Liver (tissue), 9 donors: ENCODE measurements around the gene UTS2R. TPM values are rescaled to one million over a fixed set of nuclear protein-coding genes. Genes with fewer than 3 reads are reported as not detected.

Experiments
- DNase-seq: peaks from one replicate; pipeline ENCODE4 v3.0.0-alpha.2; 2017; ENCODE audit warnings: low spot score
- H3K27ac ChIP-seq, 2 donors: one replicate each; pipeline ENCODE4 v1.7.0; 2013; ENCODE audit warnings: inconsistent platforms in 2 of 2, low read length in 2 of 2, control low read depth in 1 of 2, low read depth in 1 of 2, mild to moderate bottlenecking in 1 of 2
- H3K27me3 ChIP-seq, 4 donors: one replicate each; pipeline versions ENCODE4 v1.6.1 to v1.7.0; 2013; ENCODE audit warnings: low read length in 3 of 4, inconsistent platforms in 1 of 4, mild to moderate bottlenecking in 1 of 4, moderate library complexity in 1 of 4; ENCODE audit not compliant: control insufficient read depth in 4 of 4, insufficient read depth in 4 of 4
- H3K36me3 ChIP-seq, 4 donors: one replicate each; pipeline versions ENCODE4 v1.6.1 to v1.7.0; 2013; ENCODE audit warnings: low read length in 3 of 4, mild to moderate bottlenecking in 3 of 4, low read depth in 1 of 4, moderate library complexity in 1 of 4; ENCODE audit not compliant: control insufficient read depth in 4 of 4, insufficient read depth in 3 of 4
- H3K4me1 ChIP-seq, 4 donors: one replicate each; pipeline versions ENCODE4 v1.6.1 to v1.7.0; 2013; ENCODE audit warnings: low read length in 3 of 4, mild to moderate bottlenecking in 3 of 4, moderate library complexity in 1 of 4; ENCODE audit not compliant: control insufficient read depth in 4 of 4, insufficient read depth in 4 of 4
- H3K4me3 ChIP-seq, 3 donors: one replicate each; pipeline versions ENCODE4 v1.6.1 to v1.7.0; 2013; ENCODE audit warnings: low read length in 3 of 3, control low read depth in 1 of 3, low read depth in 1 of 3, mild to moderate bottlenecking in 1 of 3
- H3K9ac ChIP-seq, 2 donors: one replicate each; pipeline ENCODE4 v1.7.0; 2013; ENCODE audit warnings: low read length in 2 of 2, mild to moderate bottlenecking in 2 of 2, moderate library complexity in 2 of 2, control low read depth in 1 of 2, low read depth in 1 of 2
- H3K9me3 ChIP-seq, 4 donors: one replicate each; pipeline versions ENCODE4 v1.6.1 to v1.7.0; 2013; ENCODE audit warnings: low read length in 3 of 4; ENCODE audit not compliant: control insufficient read depth in 4 of 4
- CTCF ChIP-seq: fragments of 150-350 bp; IDR thresholded peaks from 2 replicates; pipeline ENCODE4 v1.5.1; 2017; ENCODE audit warnings: improper control_type of control experiment, low read depth, low read length; ENCODE audit not compliant: missing input control
- FOXA1 ChIP-seq: IDR thresholded peaks from 2 replicates; pipeline ENCODE4 v1.6.1; 2016; ENCODE audit warnings: antibody characterized with exemption
- FOXA2 ChIP-seq: IDR thresholded peaks from 2 replicates; pipeline ENCODE4 v1.6.1; 2016; ENCODE audit warnings: antibody characterized with exemption
- GABPA ChIP-seq, 2 donors: IDR thresholded peaks in 1 of 2; conservative IDR thresholded peaks in 1 of 2; 2 replicates each; pipeline ENCODE4 v1.6.1; 2016; ENCODE audit warnings: antibody characterized with exemption in 2 of 2, mild to moderate bottlenecking in 1 of 2, moderate library complexity in 1 of 2
- HNF4A ChIP-seq, 2 donors: conservative IDR thresholded peaks; 2 replicates each; pipeline ENCODE4 v1.6.1; 2016; ENCODE audit warnings: antibody characterized with exemption in 2 of 2, mild to moderate bottlenecking in 2 of 2
- HNF4G ChIP-seq: IDR thresholded peaks from 2 replicates; pipeline ENCODE4 v1.6.1; 2016; ENCODE audit warnings: antibody characterized with exemption
- JUND ChIP-seq, 2 donors: IDR thresholded peaks; 2 replicates each; pipeline ENCODE4 v1.6.1; 2016; ENCODE audit warnings: antibody characterized with exemption in 2 of 2
- NR2F2 ChIP-seq: IDR thresholded peaks from 2 replicates; pipeline ENCODE4 v1.6.1; 2016; ENCODE audit warnings: antibody characterized with exemption
- RAD21 ChIP-seq, 2 donors: IDR thresholded peaks; 2 replicates each; pipeline ENCODE4 v1.6.1; 2016; ENCODE audit warnings: antibody characterized with exemption in 2 of 2, mild to moderate bottlenecking in 2 of 2
- REST ChIP-seq: IDR thresholded peaks from 2 replicates; pipeline ENCODE4 v1.6.1; 2016; ENCODE audit warnings: antibody characterized with exemption, mild to moderate bottlenecking
- RXRA ChIP-seq, 2 donors: IDR thresholded peaks; 2 replicates each; pipeline ENCODE4 v1.6.1; 2017 to 2018; ENCODE audit warnings: antibody characterized with exemption in 2 of 2, mild to moderate bottlenecking in 1 of 2
- SP1 ChIP-seq: IDR thresholded peaks from 2 replicates; pipeline ENCODE4 v1.6.1; 2018; ENCODE audit warnings: antibody characterized with exemption, mild to moderate bottlenecking
- TAF1 ChIP-seq: conservative IDR thresholded peaks from 2 replicates; pipeline ENCODE4 v1.6.1; 2016; ENCODE audit warnings: antibody characterized with exemption, mild to moderate bottlenecking
- YY1 ChIP-seq: IDR thresholded peaks from 2 replicates; pipeline ENCODE4 v1.6.1; 2016; ENCODE audit warnings: antibody characterized with exemption, mild to moderate bottlenecking
- WGBS: extraction: QIAGEN DNeasy Blood & Tissue Kit; methylation state at CpG from one replicate; pipeline ENCODE4 v1.1.7; 2013; 5-methylcytosine and 5-hydroxymethylcytosine counted together
- polyA plus RNA-seq, 2 donors: library from polyadenylated mRNA; stranded (reverse) in 1 of 2; unstranded in 1 of 2; fragments of 200-250 nt in 1 of 2; fragments of >200 nt in 1 of 2; fragmentation: Nextera tagmentation in 1 of 2; extraction: Ambion mirVana in 1 of 2; gene quantifications; one replicate each; pipeline versions ENCODE4 v1.2.1 to v1.2.3, GENCODE V29; 2013 to 2015
- total RNA-seq, 2 donors: library from RNA; depleted of rRNA; stranded (reverse); fragments of >200 nt; gene quantifications; one replicate each; pipeline ENCODE4 v1.2.3, GENCODE V29; 2014
- TF ChIP-seq, protein P1 (sequence below): IDR thresholded peaks from 2 replicates; pipeline ENCODE4 v1.6.1; 2016; ENCODE audit warnings: antibody characterized with exemption
- TF ChIP-seq, protein P2 (sequence below): IDR thresholded peaks from 2 replicates; pipeline ENCODE4 v1.6.1; 2016; ENCODE audit warnings: antibody characterized with exemption
- TF ChIP-seq, protein P3 (sequence below): IDR thresholded peaks from 2 replicates; pipeline ENCODE4 v1.6.1; 2016; ENCODE audit warnings: antibody characterized with exemption
- donor health status: healthy.
- donor health status: healthy.
- donor health status: healthy.
- donor health status: healthy.
- donor health status: healthy.

Gene UTS2R
- total and polyA plus RNA-seq, 4 donors = not detected

GRCh38 chr17:82377924-82378740 is 6.6 kb downstream of the UTS2R start:
- no peak overlapping the region for H3K27ac ChIP-seq
- TF ChIP-seq HNF4A (conservative IDR thresholded peaks at IDR 0.05) (no peak), GABPA (IDR thresholded peaks at IDR 0.05 in 1 of 2, conservative IDR thresholded peaks at IDR 0.05 in 1 of 2) (no peak), RXRA (IDR thresholded peaks at IDR 0.05) (no peak), TAF1 (no peak), RAD21 (IDR thresholded peaks at IDR 0.05) (no peak), JUND (IDR thresholded peaks at IDR 0.05) (no peak), SP1 (no peak), NR2F2 (no peak), FOXA1 (no peak)
- TF ChIP-seq, protein P1, sequence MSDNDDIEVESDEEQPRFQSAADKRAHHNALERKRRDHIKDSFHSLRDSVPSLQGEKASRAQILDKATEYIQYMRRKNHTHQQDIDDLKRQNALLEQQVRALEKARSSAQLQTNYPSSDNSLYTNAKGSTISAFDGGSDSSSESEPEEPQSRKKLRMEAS = no peak
- TF ChIP-seq, protein P2, sequence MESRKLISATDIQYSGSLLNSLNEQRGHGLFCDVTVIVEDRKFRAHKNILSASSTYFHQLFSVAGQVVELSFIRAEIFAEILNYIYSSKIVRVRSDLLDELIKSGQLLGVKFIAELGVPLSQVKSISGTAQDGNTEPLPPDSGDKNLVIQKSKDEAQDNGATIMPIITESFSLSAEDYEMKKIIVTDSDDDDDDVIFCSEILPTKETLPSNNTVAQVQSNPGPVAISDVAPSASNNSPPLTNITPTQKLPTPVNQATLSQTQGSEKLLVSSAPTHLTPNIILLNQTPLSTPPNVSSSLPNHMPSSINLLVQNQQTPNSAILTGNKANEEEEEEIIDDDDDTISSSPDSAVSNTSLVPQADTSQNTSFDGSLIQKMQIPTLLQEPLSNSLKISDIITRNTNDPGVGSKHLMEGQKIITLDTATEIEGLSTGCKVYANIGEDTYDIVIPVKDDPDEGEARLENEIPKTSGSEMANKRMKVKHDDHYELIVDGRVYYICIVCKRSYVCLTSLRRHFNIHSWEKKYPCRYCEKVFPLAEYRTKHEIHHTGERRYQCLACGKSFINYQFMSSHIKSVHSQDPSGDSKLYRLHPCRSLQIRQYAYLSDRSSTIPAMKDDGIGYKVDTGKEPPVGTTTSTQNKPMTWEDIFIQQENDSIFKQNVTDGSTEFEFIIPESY = no peak
- H3K4me1 ChIP-seq = peaks cover 0 to 8% (median 5%) of the 10 kb centered on the region in 4 donors
- no peaks in the 10 kb centered on the region for H3K9me3 ChIP-seq
- H3K4me3 ChIP-seq = no peak overlapping the region
- 83% methylated on average over 31 of the region's 31 CpGs for WGBS
- no peaks in the 10 kb centered on the region for H3K36me3 ChIP-seq
- no peak for DNase-seq
- peaks cover 0 to 7% (median 3%) of the 10 kb centered on the region in 4 donors for H3K27me3 ChIP-seq
- H3K9ac ChIP-seq = no peak overlapping the region

- no peak overlapping the region for H3K27ac ChIP-seq
- H3K9ac ChIP-seq = no peak overlapping the region
- WGBS = 62% methylated on average over 10 of the region's 10 CpGs
- H3K36me3 ChIP-seq = no peaks in the 10 kb centered on the region
- peaks cover 3 to 12% (median 8%) of the 10 kb centered on the region in 4 donors for H3K4me1 ChIP-seq
- no peak overlapping the region for H3K4me3 ChIP-seq
- H3K9me3 ChIP-seq = no peaks in the 10 kb centered on the region
- no peak for DNase-seq
- peaks cover 0 to 7% (median 3%) of the 10 kb centered on the region in 4 donors for H3K27me3 ChIP-seq
- TF ChIP-seq, protein P1 = no peak
- TF ChIP-seq HNF4A (conservative IDR thresholded peaks at IDR 0.05) (no peak), HNF4G (no peak), RAD21 (IDR thresholded peaks at IDR 0.05) (no peak), RXRA (IDR thresholded peaks at IDR 0.05) (no peak), FOXA1 (no peak), TAF1 (no peak), YY1 (no peak), FOXA2 (no peak), CTCF (no peak), JUND (IDR thresholded peaks at IDR 0.05) (no peak), SP1 (no peak), REST (no peak)
- TF ChIP-seq, protein P3, sequence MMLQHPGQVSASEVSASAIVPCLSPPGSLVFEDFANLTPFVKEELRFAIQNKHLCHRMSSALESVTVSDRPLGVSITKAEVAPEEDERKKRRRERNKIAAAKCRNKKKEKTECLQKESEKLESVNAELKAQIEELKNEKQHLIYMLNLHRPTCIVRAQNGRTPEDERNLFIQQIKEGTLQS = no peak
- TF ChIP-seq, protein P2 = no peak
Measured at GRCh38 chr17:82378741-82379021, 7.1 kb downstream of the UTS2R start.
